K562 treated with DMSO at 1 percent for 4 hours (cell line): Measurements from ENCODE around the gene MYO5C. TPM values are rescaled to one million over a fixed set of nuclear protein-coding genes. Genes with fewer than 3 reads are reported as not detected.

Experiments
- total RNA-seq: library from RNA; unstranded; fragments of 300-600 nt; gene quantifications from 2 replicates; pipeline ENCODE4 v1.2.3, GENCODE V29; 2022; ENCODE audit not compliant: insufficient read depth

The MYO5C gene, protein sequence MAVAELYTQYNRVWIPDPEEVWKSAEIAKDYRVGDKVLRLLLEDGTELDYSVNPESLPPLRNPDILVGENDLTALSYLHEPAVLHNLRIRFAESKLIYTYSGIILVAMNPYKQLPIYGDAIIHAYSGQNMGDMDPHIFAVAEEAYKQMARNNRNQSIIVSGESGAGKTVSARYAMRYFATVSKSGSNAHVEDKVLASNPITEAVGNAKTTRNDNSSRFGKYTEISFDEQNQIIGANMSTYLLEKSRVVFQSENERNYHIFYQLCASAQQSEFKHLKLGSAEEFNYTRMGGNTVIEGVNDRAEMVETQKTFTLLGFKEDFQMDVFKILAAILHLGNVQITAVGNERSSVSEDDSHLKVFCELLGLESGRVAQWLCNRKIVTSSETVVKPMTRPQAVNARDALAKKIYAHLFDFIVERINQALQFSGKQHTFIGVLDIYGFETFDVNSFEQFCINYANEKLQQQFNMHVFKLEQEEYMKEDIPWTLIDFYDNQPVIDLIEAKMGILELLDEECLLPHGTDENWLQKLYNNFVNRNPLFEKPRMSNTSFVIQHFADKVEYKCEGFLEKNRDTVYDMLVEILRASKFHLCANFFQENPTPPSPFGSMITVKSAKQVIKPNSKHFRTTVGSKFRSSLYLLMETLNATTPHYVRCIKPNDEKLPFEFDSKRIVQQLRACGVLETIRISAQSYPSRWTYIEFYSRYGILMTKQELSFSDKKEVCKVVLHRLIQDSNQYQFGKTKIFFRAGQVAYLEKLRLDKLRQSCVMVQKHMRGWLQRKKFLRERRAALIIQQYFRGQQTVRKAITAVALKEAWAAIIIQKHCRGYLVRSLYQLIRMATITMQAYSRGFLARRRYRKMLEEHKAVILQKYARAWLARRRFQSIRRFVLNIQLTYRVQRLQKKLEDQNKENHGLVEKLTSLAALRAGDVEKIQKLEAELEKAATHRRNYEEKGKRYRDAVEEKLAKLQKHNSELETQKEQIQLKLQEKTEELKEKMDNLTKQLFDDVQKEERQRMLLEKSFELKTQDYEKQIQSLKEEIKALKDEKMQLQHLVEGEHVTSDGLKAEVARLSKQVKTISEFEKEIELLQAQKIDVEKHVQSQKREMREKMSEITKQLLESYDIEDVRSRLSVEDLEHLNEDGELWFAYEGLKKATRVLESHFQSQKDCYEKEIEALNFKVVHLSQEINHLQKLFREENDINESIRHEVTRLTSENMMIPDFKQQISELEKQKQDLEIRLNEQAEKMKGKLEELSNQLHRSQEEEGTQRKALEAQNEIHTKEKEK (N-terminal part only)
- not detected in 2 replicates for total RNA-seq

DNA sequence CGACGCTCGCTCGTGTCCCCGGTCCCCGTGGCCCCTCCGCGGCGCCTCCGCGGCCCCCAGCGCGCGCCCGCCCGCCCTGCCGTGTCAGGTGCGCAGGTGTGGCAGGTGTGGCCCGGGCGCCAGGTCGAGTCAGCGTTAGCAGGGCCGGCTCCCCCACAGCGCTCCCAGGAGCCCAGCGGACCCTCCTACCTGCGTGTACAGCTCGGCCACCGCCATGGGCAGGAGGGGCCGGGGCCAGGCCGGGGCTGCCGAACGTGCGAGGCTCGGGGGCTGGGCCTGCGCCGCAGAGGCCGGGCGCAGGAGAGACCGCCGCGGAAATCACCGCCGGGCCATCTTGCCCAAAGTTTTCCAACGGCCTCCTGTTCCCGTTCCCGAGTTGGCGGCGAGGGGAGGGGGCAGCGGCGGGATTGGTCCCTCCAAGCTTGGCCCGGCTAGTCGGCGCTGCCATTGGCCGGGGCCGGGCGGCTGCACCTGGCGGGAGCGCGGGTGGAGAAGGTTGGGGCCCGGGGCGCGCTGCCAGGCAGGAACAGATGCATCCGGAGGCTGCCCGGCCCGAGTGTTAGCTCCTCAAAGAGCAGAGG is at the start of gene MYO5C:
TSS of gene MYO5C (minus strand) at position 384 of the 581 bp plus-strand sequence. CDS start at position 216, 168 bp downstream.

DNA sequence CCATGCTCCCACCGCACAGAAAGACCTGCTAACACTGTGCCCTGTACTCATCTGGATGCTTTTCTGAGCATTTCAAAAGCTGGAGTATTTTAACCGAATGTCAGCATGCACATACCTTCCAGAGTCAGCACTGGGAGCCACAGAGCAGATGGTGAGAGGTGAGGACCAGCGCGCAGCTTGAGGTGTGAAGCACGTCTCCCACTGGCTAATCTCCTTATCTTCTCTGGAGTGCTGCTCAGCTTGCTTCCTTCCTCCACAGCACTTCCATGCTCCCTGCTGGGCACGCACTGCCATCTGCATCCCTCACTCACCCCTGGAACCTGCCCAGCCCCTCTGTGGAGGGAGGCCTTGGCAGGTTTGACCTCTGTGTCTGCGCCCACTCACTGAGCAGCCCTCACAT is 104.4 kb downstream of the MYO5C start, which contains the start of gene GNB5:
TSS of gene GNB5 (minus strand) at position 186 of the 400 bp plus-strand sequence. CDS start 6,716 bp downstream, outside the sequence.

Other genes starting within 250 kb of the MYO5C start
- not detected in 2 replicates for gene BCL2L10, start 183.0 kb downstream of the MYO5C start, total RNA-seq
- gene GNB5, start 104.4 kb downstream of the MYO5C start, total RNA-seq = 1.1 and 2.3 TPM in 2 replicates
- 0.15 and 0.19 TPM in 2 replicates for gene MYO5A, start 233.1 kb upstream of the MYO5C start, total RNA-seq